AG04449 (cell line): ENCODE measurements around the gene SYNPR.
A peak's percentile ranks its signal among the peaks of the same experiment; 100 is the strongest.

Experiments used
- CTCF ChIA-PET: fragments of 350-600 bp; formaldehyde crosslinking; extraction: SDS; loops from one replicate; lab custom pipeline; 2021; ENCODE audit warnings: antibody characterized with exemption; lab: Yijun Ruan, JAX
- POLR2A ChIA-PET: fragments of 400-600, 350-600 bp; formaldehyde crosslinking; extraction: SDS; loops from one replicate; lab custom pipeline; 2020; ENCODE audit warnings: antibody characterized with exemption, inconsistent platforms; lab: Yijun Ruan, JAX
- DNase-seq: peaks from one replicate; pipeline ENCODE4 v3.0.0-alpha.2; 2010; ENCODE audit warnings: low read depth, low spot score
- H3K4me3 ChIP-seq: 2 replicates; pipeline ENCODE4 v1.5.1; 2011; ENCODE audit warnings: low read depth, mild to moderate bottlenecking, control low read depth, low read length
- CTCF ChIP-seq: IDR thresholded peaks from one replicate; pipeline ENCODE4 v1.5.1; 2011; ENCODE audit warnings: mild to moderate bottlenecking, moderate library complexity, low read length, control low read depth, inconsistent platforms; ENCODE audit not compliant: insufficient read depth; ENCODE audit errors: missing control alignments

SYNPR gene

GRCh38 chr3:63278171-63279004 lies at the start of gene SYNPR:
Gene SYNPR (plus strand): TSS chr3:63278308.
- ChIA-PET CTCF (no interaction called here), POLR2A (no interaction called here)
- H3K4me3 ChIP-seq = no peak within 1 kb of the TSS
- no peak for TF ChIP-seq CTCF
- no peak for DNase-seq

- DNase-seq = no peak
- no peak overlapping the region for H3K4me3 ChIP-seq
- ChIA-PET CTCF (interaction anchor here (1.0 to 4.6 kb wide), 6 partner anchors 21 to 605 kb away, joined by 3 to 61 read pairs (median 4); no protein-coding TSS in a partner anchor), POLR2A (no interaction called here)
- TF ChIP-seq CTCF = peak; percentile 27
Observed at GRCh38 chr3:63228677-63229076, 49.4 kb upstream of the SYNPR start.

- POLR2A ChIA-PET = no interaction called here
- CTCF ChIA-PET = interaction anchor here (1.1 to 4.6 kb wide), 3 partner anchors 564 to 1029 kb away, joined by 4 to 61 read pairs (median 4); no protein-coding TSS in a partner anchor
- no peak overlapping the region for H3K4me3 ChIP-seq
- DNase-seq = no peak
- no peak for TF ChIP-seq CTCF
Observed at GRCh38 chr3:63230146-63230545, 48.0 kb upstream of the SYNPR start.

GRCh38 chr3:63231643-63232042 lies 46.5 kb upstream of the SYNPR start:
- no peak overlapping the region for H3K4me3 ChIP-seq
- ChIA-PET CTCF (interaction anchor here (0.8 to 2.7 kb wide), 10 partner anchors 10 to 898 kb away, joined by 3 to 28 read pairs (median 4); no protein-coding TSS in a partner anchor), POLR2A (no interaction called here)
- no peak for TF ChIP-seq CTCF
- no peak for DNase-seq

GRCh38 chr3:63232764-63233396 lies 45.2 kb upstream of the SYNPR start:
- ChIA-PET CTCF (interaction anchor here (1.0 to 2.7 kb wide), 11 partner anchors 9 to 899 kb away, joined by 3 to 28 read pairs (median 4); no protein-coding TSS in a partner anchor), POLR2A (no interaction called here)
- no peak overlapping the region for H3K4me3 ChIP-seq
- no peak for DNase-seq
- TF ChIP-seq CTCF = no peak
